Measurements from ENCODE around the gene BMP7.

DNA sequence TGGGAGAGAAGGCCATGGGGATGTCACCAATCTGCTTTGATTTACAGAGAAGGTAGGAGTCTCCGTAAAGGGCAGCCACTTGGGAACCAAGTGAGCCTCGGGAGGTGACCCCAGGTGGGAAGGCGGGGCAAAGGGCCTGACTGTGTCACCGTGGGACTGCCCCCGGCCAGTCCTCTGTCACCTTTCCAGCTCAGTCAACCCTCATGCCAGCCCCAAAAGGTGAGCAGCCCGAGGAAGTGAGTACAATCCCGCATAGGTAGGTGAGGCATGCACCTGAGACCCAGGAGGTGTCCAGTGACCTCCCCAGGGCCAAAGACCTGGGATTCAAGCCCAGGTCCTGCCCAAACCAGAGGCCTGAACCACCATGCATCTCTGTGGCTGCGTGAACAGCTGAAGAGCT lies 36.2 kb downstream of the BMP7 start:
- TF ChIP-seq, protein P1, sequence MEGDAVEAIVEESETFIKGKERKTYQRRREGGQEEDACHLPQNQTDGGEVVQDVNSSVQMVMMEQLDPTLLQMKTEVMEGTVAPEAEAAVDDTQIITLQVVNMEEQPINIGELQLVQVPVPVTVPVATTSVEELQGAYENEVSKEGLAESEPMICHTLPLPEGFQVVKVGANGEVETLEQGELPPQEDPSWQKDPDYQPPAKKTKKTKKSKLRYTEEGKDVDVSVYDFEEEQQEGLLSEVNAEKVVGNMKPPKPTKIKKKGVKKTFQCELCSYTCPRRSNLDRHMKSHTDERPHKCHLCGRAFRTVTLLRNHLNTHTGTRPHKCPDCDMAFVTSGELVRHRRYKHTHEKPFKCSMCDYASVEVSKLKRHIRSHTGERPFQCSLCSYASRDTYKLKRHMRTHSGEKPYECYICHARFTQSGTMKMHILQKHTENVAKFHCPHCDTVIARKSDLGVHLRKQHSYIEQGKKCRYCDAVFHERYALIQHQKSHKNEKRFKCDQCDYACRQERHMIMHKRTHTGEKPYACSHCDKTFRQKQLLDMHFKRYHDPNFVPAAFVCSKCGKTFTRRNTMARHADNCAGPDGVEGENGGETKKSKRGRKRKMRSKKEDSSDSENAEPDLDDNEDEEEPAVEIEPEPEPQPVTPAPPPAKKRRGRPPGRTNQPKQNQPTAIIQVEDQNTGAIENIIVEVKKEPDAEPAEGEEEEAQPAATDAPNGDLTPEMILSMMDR (conservative IDR thresholded peaks at IDR 0.05; ENCODE audit: low read length): no peak
- no peak for TF ChIP-seq EZH2phosphoT487 (IDR thresholded peaks at IDR 0.05; ENCODE audit: borderline replicate concordance, low read depth, low read length)

Measured in OCI-LY7 (cell line).